Kidney (tissue), 14 donors: ENCODE measurements around the gene C9orf43. TPM values are rescaled to one million over a fixed set of nuclear protein-coding genes. Genes with fewer than 3 reads are reported as not detected.

Source experiments
- DNase-seq, 5 donors: peaks; one replicate each; pipeline ENCODE4 v3.0.0-alpha.2; 2013 to 2020
- FAIRE-seq: peaks from 2 replicates; lab custom pipeline; 2012; peaks lifted over from hg19 to GRCh38; lab: Jason Lieb, UNC
- H3K27ac ChIP-seq, 2 donors: one replicate each; pipeline ENCODE4 v1.7.0; 2013; ENCODE audit warnings: low read depth in 2 of 2, low read length in 2 of 2, inconsistent platforms in 1 of 2
- H3K27me3 ChIP-seq: one replicate; pipeline ENCODE4 v1.7.1; 2013; ENCODE audit warnings: low read length, inconsistent platforms; ENCODE audit not compliant: control insufficient read depth, insufficient read depth
- H3K36me3 ChIP-seq, 3 donors: one replicate each; pipeline versions ENCODE4 v1.7.0 to v1.7.1; 2013; ENCODE audit warnings: low read length in 3 of 3, control low read depth in 1 of 3, inconsistent platforms in 1 of 3; ENCODE audit not compliant: insufficient read depth in 3 of 3, control insufficient read depth in 2 of 3
- H3K4me1 ChIP-seq, 3 donors: one replicate each; pipeline versions ENCODE4 v1.7.0 to v1.7.1; 2013; ENCODE audit warnings: low read length in 3 of 3, inconsistent platforms in 1 of 3, low read depth in 1 of 3; ENCODE audit not compliant: control insufficient read depth in 2 of 3, insufficient read depth in 2 of 3
- H3K4me3 ChIP-seq, 3 donors: one replicate each; pipeline versions ENCODE4 v1.7.0 to v1.8.1; 2013; ENCODE audit warnings: low read length in 3 of 3, control low read depth in 1 of 3, inconsistent platforms in 1 of 3
- H3K9ac ChIP-seq, 3 donors: one replicate each; pipeline versions ENCODE4 v1.7.0 to v1.7.1; 2013; ENCODE audit warnings: low read length in 3 of 3, control low read depth in 1 of 3, inconsistent platforms in 1 of 3
- H3K9me3 ChIP-seq, 3 donors: one replicate each; pipeline versions ENCODE4 v1.7.0 to v1.7.1; 2013; ENCODE audit warnings: low read length in 3 of 3, control low read depth in 1 of 3, inconsistent platforms in 1 of 3; ENCODE audit not compliant: control insufficient read depth in 2 of 3, insufficient read depth in 1 of 3
- intact Hi-C: fragments of 100-400 bp; cut with DNase I; formaldehyde crosslinking; loops from one replicate; pipeline ENCODE4 v1.11.1; 2022
- polyA plus RNA-seq: library from polyadenylated mRNA; stranded (reverse); fragments of 350-450 nt; fragmentation: Illumina TruSeq; extraction: RNeasy Lipid Tissue Mini Kit (QIAGEN cat#74804); gene quantifications from one replicate; pipeline ENCODE4 v1.2.3, GENCODE V29; 2014; ENCODE audit warnings: low read depth, low replicate concordance; ENCODE audit not compliant: insufficient read depth
- total RNA-seq: library from RNA; stranded (reverse); fragmentation: NEBNext Ultra II Directional; extraction: Animal tissue kit (Norgen Biotek cat#: 25700); gene quantifications from one replicate; pipeline ENCODE4 v1.2.1, GENCODE V29; 2021
- TF ChIP-seq, protein P1 (sequence below): IDR thresholded peaks from 3 replicates; pipeline ENCODE4 v1.5.1; 2012; ENCODE audit warnings: mild to moderate bottlenecking, moderate library complexity, borderline replicate concordance; ENCODE audit not compliant: insufficient read depth; ENCODE audit errors: extremely low read depth
- donor health status: control.
- donor health status: control.
- donor health status: control.
- donor health status: control.
- donor health status: control.
- donor health status: DM: yes; HTN: yes; CAD: no.
- donor health status: Normal renal cell carcinoma (clear cell type).

Gene C9orf43
- total and polyA plus RNA-seq, 2 donors from 2014 or later = 0.50 to 0.80 TPM

DNA sequence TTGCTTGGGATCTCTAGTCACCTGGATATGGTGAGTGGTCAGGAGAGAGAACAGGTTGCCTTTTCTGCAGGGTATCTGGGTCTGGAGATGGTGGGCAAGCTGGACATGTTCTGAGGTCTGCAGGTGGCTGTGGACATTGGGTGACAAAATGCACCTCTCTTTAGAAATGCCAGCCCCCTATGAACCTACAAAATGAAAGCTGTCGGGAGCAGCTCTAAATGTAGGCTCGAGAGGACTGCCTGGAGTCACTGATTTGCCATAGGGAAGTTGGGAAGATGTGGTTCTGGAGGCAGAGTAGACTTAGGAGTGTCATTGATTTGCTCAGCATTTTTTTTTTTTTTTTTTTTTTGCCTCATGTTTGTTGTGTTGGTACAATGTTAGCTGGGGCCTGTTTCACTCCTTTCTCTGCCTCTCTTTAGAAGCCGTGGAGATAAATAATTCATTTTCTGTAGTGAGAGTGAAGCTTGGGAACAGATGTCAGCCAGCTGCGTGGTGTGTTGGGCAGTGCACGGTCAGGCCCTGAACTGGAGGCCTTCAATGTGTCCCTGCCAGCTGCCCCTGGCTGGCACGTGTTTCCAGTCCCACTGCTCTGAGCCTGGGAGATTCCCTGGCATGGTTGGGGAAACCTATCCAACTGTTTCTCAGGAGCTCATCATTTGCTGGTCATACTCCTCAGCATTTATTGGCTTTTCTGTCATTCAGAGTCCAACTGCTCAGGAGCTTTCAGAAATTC is 58.3 kb downstream of the C9orf43 start:
- TF ChIP-seq, protein P1, sequence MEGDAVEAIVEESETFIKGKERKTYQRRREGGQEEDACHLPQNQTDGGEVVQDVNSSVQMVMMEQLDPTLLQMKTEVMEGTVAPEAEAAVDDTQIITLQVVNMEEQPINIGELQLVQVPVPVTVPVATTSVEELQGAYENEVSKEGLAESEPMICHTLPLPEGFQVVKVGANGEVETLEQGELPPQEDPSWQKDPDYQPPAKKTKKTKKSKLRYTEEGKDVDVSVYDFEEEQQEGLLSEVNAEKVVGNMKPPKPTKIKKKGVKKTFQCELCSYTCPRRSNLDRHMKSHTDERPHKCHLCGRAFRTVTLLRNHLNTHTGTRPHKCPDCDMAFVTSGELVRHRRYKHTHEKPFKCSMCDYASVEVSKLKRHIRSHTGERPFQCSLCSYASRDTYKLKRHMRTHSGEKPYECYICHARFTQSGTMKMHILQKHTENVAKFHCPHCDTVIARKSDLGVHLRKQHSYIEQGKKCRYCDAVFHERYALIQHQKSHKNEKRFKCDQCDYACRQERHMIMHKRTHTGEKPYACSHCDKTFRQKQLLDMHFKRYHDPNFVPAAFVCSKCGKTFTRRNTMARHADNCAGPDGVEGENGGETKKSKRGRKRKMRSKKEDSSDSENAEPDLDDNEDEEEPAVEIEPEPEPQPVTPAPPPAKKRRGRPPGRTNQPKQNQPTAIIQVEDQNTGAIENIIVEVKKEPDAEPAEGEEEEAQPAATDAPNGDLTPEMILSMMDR = no peak
- H3K4me3 ChIP-seq = no peak overlapping the region
- H3K27ac ChIP-seq = peak overlapping the region; percentile 5 to 38
- H3K36me3 ChIP-seq = no peaks in the 10 kb centered on the region
- no peaks in the 10 kb centered on the region for H3K27me3 ChIP-seq
- H3K4me1 ChIP-seq = peaks cover 3 to 24% (median 21%) of the 10 kb centered on the region in 3 donors
- H3K9ac ChIP-seq = peak overlapping the region in 1 of 3 donors; percentile 10
- no peaks in the 10 kb centered on the region for H3K9me3 ChIP-seq
- FAIRE-seq (no peak), DNase-seq (peak in 1 of 5 donors; percentile 27)
- intact Hi-C loops = no loop called here

DNA sequence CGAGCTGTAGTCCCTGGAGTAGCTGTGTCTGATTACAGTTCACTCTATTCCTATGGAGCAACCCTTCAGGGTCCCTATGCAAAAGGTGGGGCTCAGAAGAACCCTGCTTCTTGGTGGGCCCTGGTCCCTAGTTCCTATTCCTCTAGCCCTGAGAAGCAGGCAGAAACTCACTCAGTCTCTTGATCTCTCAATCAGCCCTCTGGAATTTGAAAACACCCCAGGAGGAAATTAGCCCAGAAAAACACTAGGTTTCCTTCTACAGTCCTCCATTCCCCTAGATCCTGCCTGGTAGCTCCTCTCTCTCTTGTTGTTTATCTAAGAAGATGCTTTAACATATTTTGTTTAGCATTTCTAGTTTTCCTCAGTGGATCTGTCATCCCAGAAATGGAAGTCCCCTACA is 60.6 kb downstream of the C9orf43 start:
- H3K27ac ChIP-seq = no peak overlapping the region
- no peaks in the 10 kb centered on the region for H3K27me3 ChIP-seq
- no peak overlapping the region for H3K9ac ChIP-seq
- no peak overlapping the region for H3K4me3 ChIP-seq
- no peak for DNase-seq
- TF ChIP-seq, protein P1 = no peak
- no peaks in the 10 kb centered on the region for H3K9me3 ChIP-seq
- peaks cover 0 to 14% (median 11%) of the 10 kb centered on the region in 3 donors for H3K4me1 ChIP-seq
- no peak for FAIRE-seq
- intact Hi-C loops = no loop called here
- H3K36me3 ChIP-seq = no peaks in the 10 kb centered on the region

DNA sequence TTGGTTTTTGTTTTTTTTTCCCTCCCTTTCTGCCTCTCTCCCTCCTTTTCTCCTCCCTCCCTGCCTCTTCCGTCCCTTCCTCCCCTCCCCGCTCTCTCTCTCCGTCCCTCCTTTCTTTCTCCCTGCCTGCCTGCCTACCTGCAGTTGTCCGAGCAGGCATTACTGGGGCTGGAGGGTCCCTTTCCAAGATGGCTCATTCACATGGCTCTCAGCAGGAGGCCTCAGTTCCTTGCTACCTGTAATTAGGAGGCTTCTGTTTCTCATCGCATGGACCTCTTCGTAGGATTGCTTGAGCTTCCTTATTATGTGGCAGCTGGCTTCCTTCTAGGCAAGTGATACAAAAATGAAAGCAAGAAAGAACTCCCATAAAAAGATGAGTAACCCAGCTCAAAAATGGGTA is 61.0 kb downstream of the C9orf43 start:
- TF ChIP-seq, protein P1 = no peak
- no peak overlapping the region for H3K4me3 ChIP-seq
- no peaks in the 10 kb centered on the region for H3K9me3 ChIP-seq
- H3K36me3 ChIP-seq = no peaks in the 10 kb centered on the region
- peaks cover 0 to 11% (median 10%) of the 10 kb centered on the region in 3 donors for H3K4me1 ChIP-seq
- no peak overlapping the region for H3K9ac ChIP-seq
- intact Hi-C loops = no loop called here
- no peaks in the 10 kb centered on the region for H3K27me3 ChIP-seq
- FAIRE-seq (no peak), DNase-seq (no peak)
- no peak overlapping the region for H3K27ac ChIP-seq

DNA sequence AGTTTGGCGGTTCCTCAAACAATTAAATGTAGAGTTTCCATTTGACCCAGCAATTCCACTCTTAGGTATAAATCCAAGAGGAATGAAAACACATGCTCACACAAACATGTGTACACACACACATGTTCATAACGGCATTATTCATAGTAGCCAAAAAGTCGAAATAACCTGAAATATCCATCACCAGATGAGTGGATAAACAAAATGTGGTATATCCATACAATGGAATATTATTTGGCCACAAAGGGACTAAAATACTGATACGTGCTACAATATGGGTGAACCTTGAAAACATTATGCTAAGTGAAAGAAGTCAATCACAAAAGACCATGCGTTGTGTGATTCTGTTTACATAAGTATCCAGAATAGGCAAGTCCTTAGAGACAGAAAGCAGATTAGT is 61.7 kb downstream of the C9orf43 start:
- H3K4me1 ChIP-seq = peaks cover 0 to 11% (median 7%) of the 10 kb centered on the region in 3 donors
- DNase-seq = no peak
- H3K27me3 ChIP-seq = no peaks in the 10 kb centered on the region
- FAIRE-seq = no peak
- H3K27ac ChIP-seq = no peak overlapping the region
- TF ChIP-seq, protein P1 = no peak
- no peaks in the 10 kb centered on the region for H3K9me3 ChIP-seq
- intact Hi-C loops = no loop called here
- no peaks in the 10 kb centered on the region for H3K36me3 ChIP-seq
- H3K9ac ChIP-seq = no peak overlapping the region
- no peak overlapping the region for H3K4me3 ChIP-seq
